Mesendoderm (in vitro differentiated cells): ENCODE results near the gene ARVCF.

Source experiments
- DNase-seq: peaks from one replicate; pipeline ENCODE4 v3.0.0; 2013
- H2AK5ac ChIP-seq: 2 replicates; pipeline ENCODE4 v1.6.1; 2013; ENCODE audit warnings: low read length, inconsistent platforms
- H2BK120ac ChIP-seq: 2 replicates; pipeline ENCODE4 v1.6.1; 2013; ENCODE audit warnings: low read depth, mild to moderate bottlenecking, low read length, moderate library complexity, mixed read lengths
- H2BK15ac ChIP-seq: replicated peaks from 2 replicates; pipeline ENCODE4 v1.6.1; 2013; ENCODE audit warnings: low read depth, mild to moderate bottlenecking, moderate library complexity
- H2BK5ac ChIP-seq: 2 replicates; pipeline ENCODE4 v1.6.1; 2013; ENCODE audit warnings: low read length, inconsistent platforms
- H3K18ac ChIP-seq: 2 replicates; pipeline ENCODE4 v1.6.1; 2013; ENCODE audit warnings: mild to moderate bottlenecking, low read length, mixed read lengths
- H3K23ac ChIP-seq: one replicate; pipeline ENCODE4 v1.6.1; 2013; ENCODE audit warnings: low read length
- H3K27ac ChIP-seq: 2 replicates; pipeline ENCODE4 v1.5.1; 2013; ENCODE audit warnings: low read depth, mild to moderate bottlenecking, inconsistent platforms, low read length, moderate library complexity
- H3K27me3 ChIP-seq: 2 replicates; pipeline ENCODE4 v1.6.1; 2013; ENCODE audit warnings: low read length, control low read depth, mild to moderate bottlenecking, inconsistent platforms; ENCODE audit not compliant: insufficient read depth, poor library complexity
- H3K36me3 ChIP-seq: 2 replicates; pipeline ENCODE4 v1.6.1; 2013; ENCODE audit warnings: low read length, inconsistent platforms; ENCODE audit not compliant: control insufficient read depth, insufficient read depth
- H3K4ac ChIP-seq: one replicate; pipeline ENCODE4 v1.6.1; 2013; ENCODE audit warnings: low read depth, mild to moderate bottlenecking, low read length, moderate library complexity
- H3K4me1 ChIP-seq: 2 replicates; pipeline ENCODE4 v1.6.1; 2013; ENCODE audit warnings: low read depth, low read length, inconsistent platforms; ENCODE audit not compliant: control insufficient read depth
- H3K4me2 ChIP-seq: 2 replicates; pipeline ENCODE4 v1.6.1; 2013; ENCODE audit warnings: low read length
- H3K4me3 ChIP-seq: 2 replicates; pipeline ENCODE4 v1.5.1; 2013; ENCODE audit warnings: mild to moderate bottlenecking, low read length
- H3K56ac ChIP-seq: one replicate; pipeline ENCODE4 v1.6.1; 2013; ENCODE audit warnings: low read length
- H3K79me1 ChIP-seq: 2 replicates; pipeline ENCODE4 v1.6.1; 2013; ENCODE audit warnings: low read length, inconsistent platforms
- H3K79me2 ChIP-seq: 2 replicates; pipeline ENCODE4 v1.6.1; 2013; ENCODE audit warnings: mild to moderate bottlenecking, low read length; ENCODE audit not compliant: control insufficient read depth, insufficient read depth
- H3K9ac ChIP-seq: 2 replicates; pipeline ENCODE4 v1.6.1; 2013; ENCODE audit warnings: low read length, inconsistent platforms
- H4K5ac ChIP-seq: one replicate; pipeline ENCODE4 v1.6.1; 2013; ENCODE audit warnings: low read length
- H4K8ac ChIP-seq: one replicate; pipeline ENCODE4 v1.6.1; 2013; ENCODE audit warnings: low read depth, mild to moderate bottlenecking, control low read depth, low read length, moderate library complexity
- WGBS: extraction: QIAGEN DNeasy Blood & Tissue Kit; methylation state at CpG from one replicate; pipeline ENCODE4 v1.1.7; 2013; ENCODE audit warnings: low lambda C conversion rate, missing lambda C conversion rate; ENCODE audit not compliant: insufficient coverage; ENCODE audit errors: extremely low coverage; 5-methylcytosine and 5-hydroxymethylcytosine counted together

Gene ARVCF

DNA sequence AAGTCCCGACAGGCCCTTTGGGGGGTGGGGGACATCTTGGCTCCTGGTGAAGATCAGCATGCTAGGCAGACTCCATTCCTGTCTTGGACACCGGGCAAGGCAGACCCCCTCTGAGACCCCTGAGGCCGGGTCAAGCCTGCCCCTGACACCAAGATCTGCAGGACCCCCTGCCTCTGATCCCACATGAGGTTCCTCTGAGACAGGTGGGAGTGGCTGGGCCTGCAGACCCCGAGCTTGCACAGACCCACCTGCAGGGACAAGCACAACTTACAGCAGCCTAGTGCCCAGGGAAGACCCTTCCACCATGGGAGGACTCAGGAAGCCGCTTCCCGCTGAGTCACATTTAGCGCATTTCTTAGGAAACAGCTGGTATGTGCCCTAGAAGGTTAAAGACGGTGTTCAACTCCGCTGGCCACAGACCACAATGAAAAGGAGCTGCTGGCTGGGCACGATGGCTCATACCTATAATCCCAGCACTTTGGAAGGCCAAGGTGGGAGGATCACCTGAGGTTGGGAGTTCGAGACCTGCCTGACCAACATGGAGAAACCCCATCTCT, 15.5 kb downstream of the ARVCF start:
- no peak overlapping the region for H2BK15ac ChIP-seq
- H3K4me2 ChIP-seq = no peak overlapping the region
- no peak overlapping the region for H3K56ac ChIP-seq
- H4K5ac ChIP-seq = no peak overlapping the region
- no peak overlapping the region for H2BK120ac ChIP-seq
- H2AK5ac ChIP-seq = no peak overlapping the region
- peaks cover 10% of the 10 kb centered on the region for H3K4me1 ChIP-seq
- DNase-seq = no peak
- H3K27ac ChIP-seq = no peak overlapping the region
- no peak overlapping the region for H2BK5ac ChIP-seq
- H3K79me2 ChIP-seq = no peaks in the 10 kb centered on the region
- no CpG with 5 or more reads among the region's 11 CpGs for WGBS
- H3K4ac ChIP-seq = no peak overlapping the region
- no peaks in the 10 kb centered on the region for H3K36me3 ChIP-seq
- no peaks in the 10 kb centered on the region for H3K27me3 ChIP-seq
- no peak overlapping the region for H3K9ac ChIP-seq
- no peak overlapping the region for H4K8ac ChIP-seq
- H3K79me1 ChIP-seq = no peaks in the 10 kb centered on the region
- H3K18ac ChIP-seq = no peak overlapping the region
- H3K23ac ChIP-seq = no peak overlapping the region
- H3K4me3 ChIP-seq = no peak overlapping the region

- Histone ChIP-seq H3K4me3 (no peak overlapping the region), H4K5ac (no peak overlapping the region), H3K79me2 (no peaks in the 10 kb centered on the region), H3K36me3 (no peaks in the 10 kb centered on the region), H2BK5ac (no peak overlapping the region), H2BK120ac (no peak overlapping the region), H3K23ac (no peak overlapping the region), H2BK15ac (no peak overlapping the region), H2AK5ac (no peak overlapping the region), H3K27me3 (no peaks in the 10 kb centered on the region), H3K4ac (no peak overlapping the region), H3K4me2 (no peak overlapping the region), H3K9ac (no peak overlapping the region), H3K18ac (no peak overlapping the region), H3K4me1 (peaks cover 10% of the 10 kb centered on the region), H3K79me1 (no peaks in the 10 kb centered on the region), H3K56ac (no peak overlapping the region), H3K27ac (no peak overlapping the region), H4K8ac (no peak overlapping the region)
- WGBS = no CpG with 5 or more reads among the region's 14 CpGs
- no peak for DNase-seq
These were observed 16.2 kb downstream of the ARVCF start for GRCh38 chr22:20000246-20001081.

- no peak overlapping the region for H3K27ac ChIP-seq
- H3K18ac ChIP-seq = no peak overlapping the region
- no peak overlapping the region for H3K4me2 ChIP-seq
- no peak overlapping the region for H3K23ac ChIP-seq
- H3K9ac ChIP-seq = no peak overlapping the region
- H3K79me2 ChIP-seq = no peaks in the 10 kb centered on the region
- no peak for DNase-seq
- H4K5ac ChIP-seq = no peak overlapping the region
- H3K27me3 ChIP-seq = no peaks in the 10 kb centered on the region
- no peak overlapping the region for H4K8ac ChIP-seq
- no peak overlapping the region for H2BK120ac ChIP-seq
- H2AK5ac ChIP-seq = no peak overlapping the region
- H3K4me1 ChIP-seq = peaks cover 10% of the 10 kb centered on the region
- H3K36me3 ChIP-seq = no peaks in the 10 kb centered on the region
- no peaks in the 10 kb centered on the region for H3K79me1 ChIP-seq
- peak overlapping the region; percentile 32 for H2BK5ac ChIP-seq
- H3K56ac ChIP-seq = peak overlapping the region; percentile 22
- H3K4me3 ChIP-seq = no peak overlapping the region
- WGBS = no CpG with 5 or more reads among the region's 8 CpGs
- no peak overlapping the region for H3K4ac ChIP-seq
- H2BK15ac ChIP-seq = no peak overlapping the region
These were observed 17.4 kb downstream of the ARVCF start for GRCh38 chr22:19998991-19999820.

DNA sequence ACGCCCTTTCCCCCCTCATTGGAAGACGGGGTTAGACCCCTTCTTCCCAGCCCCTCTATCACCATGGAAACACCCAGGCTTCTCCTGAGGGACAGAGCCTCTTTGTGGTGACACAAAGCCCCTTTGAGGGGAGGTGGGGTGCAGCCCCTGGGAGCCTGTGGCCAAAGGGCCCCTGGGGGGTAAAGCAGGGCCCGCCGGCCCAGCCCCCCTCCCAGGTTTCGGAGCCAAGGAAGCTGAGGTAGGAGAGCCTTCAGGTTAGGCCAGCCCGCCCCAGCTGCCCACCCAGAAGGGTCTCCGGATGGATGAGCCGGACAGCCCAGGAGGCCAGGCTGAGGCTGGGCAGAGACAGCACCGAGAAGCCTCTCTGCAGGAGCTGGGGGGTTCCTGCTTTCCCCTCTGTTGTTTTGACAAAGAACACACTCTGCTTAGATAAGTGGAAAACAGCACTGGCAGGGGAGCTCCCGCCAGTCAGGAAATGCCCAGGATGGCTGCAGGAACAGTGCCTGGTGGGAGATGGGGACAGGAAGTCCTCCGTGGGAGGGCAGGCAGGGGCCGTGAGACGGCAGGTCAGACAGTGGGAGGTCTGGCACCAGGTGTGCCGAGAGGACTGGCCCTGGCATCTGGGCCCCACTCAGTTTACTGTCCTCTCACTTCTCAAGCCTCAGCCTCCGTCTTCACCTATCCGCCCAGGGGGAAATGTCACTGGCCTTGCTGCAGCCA, 18.2 kb downstream of the ARVCF start:
- no peak overlapping the region for H3K9ac ChIP-seq
- no peak overlapping the region for H3K4ac ChIP-seq
- no peak overlapping the region for H3K4me2 ChIP-seq
- peak overlapping the region; percentile 32 for H3K56ac ChIP-seq
- no peak overlapping the region for H2BK15ac ChIP-seq
- peaks cover 10% of the 10 kb centered on the region for H3K4me1 ChIP-seq
- H3K79me2 ChIP-seq = no peaks in the 10 kb centered on the region
- no peak overlapping the region for H2AK5ac ChIP-seq
- no peaks in the 10 kb centered on the region for H3K79me1 ChIP-seq
- H2BK120ac ChIP-seq = no peak overlapping the region
- H3K4me3 ChIP-seq = no peak overlapping the region
- no peaks in the 10 kb centered on the region for H3K36me3 ChIP-seq
- no peak overlapping the region for H4K8ac ChIP-seq
- H3K27me3 ChIP-seq = no peaks in the 10 kb centered on the region
- H3K18ac ChIP-seq = no peak overlapping the region
- DNase-seq = peak; percentile 47
- no peak overlapping the region for H3K23ac ChIP-seq
- H4K5ac ChIP-seq = no peak overlapping the region
- no CpG with 5 or more reads among the region's 16 CpGs for WGBS
- H2BK5ac ChIP-seq = peak overlapping the region; percentile 32
- peak overlapping the region; percentile 17 for H3K27ac ChIP-seq

DNA sequence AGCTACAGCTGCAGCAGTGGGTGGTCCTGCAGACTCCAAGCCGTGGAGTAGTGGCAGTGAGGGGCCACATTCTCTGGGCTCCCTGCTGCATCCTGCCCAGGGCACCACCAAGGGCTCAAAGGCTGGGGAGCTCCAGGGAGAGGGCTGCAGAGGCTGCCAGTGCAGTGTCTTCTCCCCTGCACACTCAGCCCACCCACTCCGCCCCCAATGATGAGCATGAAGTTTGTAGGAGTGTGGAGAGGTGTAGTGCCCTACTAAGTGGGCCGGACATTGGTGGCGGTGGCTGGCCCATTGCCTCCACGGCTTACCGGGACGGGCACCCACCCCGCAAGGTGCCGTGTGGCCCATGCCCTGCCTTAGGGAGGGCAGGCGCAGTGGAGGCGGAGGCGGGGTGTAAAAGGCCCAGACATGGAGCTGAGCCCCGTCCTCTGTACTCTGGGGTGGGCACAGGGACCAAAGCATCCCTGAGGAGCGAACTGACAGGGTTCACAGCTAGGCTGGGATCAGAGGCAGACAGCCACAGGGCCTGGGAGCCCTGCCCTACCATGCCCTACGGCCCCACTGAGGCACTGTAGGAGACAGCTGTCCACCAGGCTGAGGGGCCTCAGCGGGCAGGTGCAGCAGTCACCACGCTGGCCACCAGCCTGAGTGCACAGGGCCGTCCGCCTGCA, 18.9 kb downstream of the ARVCF start:
- Histone ChIP-seq H3K36me3 (no peaks in the 10 kb centered on the region), H3K9ac (no peak overlapping the region), H3K4me2 (no peak overlapping the region), H2BK120ac (no peak overlapping the region), H3K27ac (no peak overlapping the region), H3K79me1 (no peaks in the 10 kb centered on the region), H2BK15ac (no peak overlapping the region), H3K4ac (no peak overlapping the region), H2AK5ac (no peak overlapping the region), H3K23ac (no peak overlapping the region), H3K18ac (no peak overlapping the region), H3K4me3 (no peak overlapping the region), H3K79me2 (no peaks in the 10 kb centered on the region), H2BK5ac (no peak overlapping the region), H3K56ac (peak overlapping the region; percentile 11), H3K4me1 (peaks cover 10% of the 10 kb centered on the region), H4K8ac (no peak overlapping the region), H3K27me3 (no peaks in the 10 kb centered on the region), H4K5ac (no peak overlapping the region)
- no CpG with 5 or more reads among the region's 19 CpGs for WGBS
- no peak for DNase-seq
